Measurements from ENCODE around the gene NAV1.

The NAV1 gene

GRCh38 chr1:201501812-201502510 lies 37.0 kb upstream of the NAV1 start:
- no peak overlapping the region for H4K8ac ChIP-seq (ENCODE audit: low read length)
- peak overlapping the region in 1 of 2 experiments; percentile 68 for H3K14ac ChIP-seq (ENCODE audit: low read length in 2 of 2)
- H3K79me1 ChIP-seq (replicated peaks; ENCODE audit: low read length, poor library complexity, severe bottlenecking): no peaks in the 10 kb centered on the region
- no peak overlapping the region for H2BK120ac ChIP-seq (ENCODE audit: low read depth, low read length)
- no peak overlapping the region for H3K4me3 ChIP-seq (ENCODE audit: insufficient read depth in 1 of 2, low read depth in 1 of 2, low read length in 2 of 2)
- H3K36me3 ChIP-seq (ENCODE audit: control insufficient read depth in 1 of 2, insufficient read depth in 2 of 2, low read depth in 1 of 2, low read length in 2 of 2): peaks cover 0 to 4% of the 10 kb centered on the region in 2 experiments
- no peak overlapping the region for H3K9ac ChIP-seq (ENCODE audit: low read length)
- H2AFZ ChIP-seq (ENCODE audit: low read depth, low read length): no peak overlapping the region
- peak overlapping the region in 1 of 2 experiments; percentile 82 for H2BK12ac ChIP-seq (ENCODE audit: low read length in 2 of 2)
- peak overlapping the region; percentile 4 for H3K27ac ChIP-seq (ENCODE audit: low read length, poor library complexity, severe bottlenecking)
- peak overlapping the region in 1 of 2 experiments; percentile 88 for H3K18ac ChIP-seq (ENCODE audit: low read depth in 1 of 2, low read length in 2 of 2)
- no peak overlapping the region for H2BK5ac ChIP-seq (ENCODE audit: low read depth, low read length, poor library complexity, severe bottlenecking)
- peaks cover 20% of the 10 kb centered on the region for H3K4me1 ChIP-seq (ENCODE audit: control insufficient read depth, insufficient read depth, low read depth, low read length)
- no peak for DNase-seq
- peak overlapping the region; percentile 7 for H2AK5ac ChIP-seq (ENCODE audit: low read length, severe bottlenecking)
- H3K23ac ChIP-seq (ENCODE audit: low read length in 2 of 2): no peak overlapping the region
- no peaks in the 10 kb centered on the region for H3K9me3 ChIP-seq (ENCODE audit: control insufficient read depth, low read length)
- 93% methylated on average over 6 of the region's 10 CpGs for WGBS
- H3K4me2 ChIP-seq (ENCODE audit: low read length, poor library complexity, severe bottlenecking): no peak overlapping the region
- H3K27me3 ChIP-seq (ENCODE audit: control insufficient read depth in 1 of 2, insufficient read depth in 1 of 2, low read length in 2 of 2): no peaks in the 10 kb centered on the region
- no peak overlapping the region for H4K91ac ChIP-seq (ENCODE audit: low read length)
- no peak overlapping the region for H2BK15ac ChIP-seq (ENCODE audit: low read depth, poor library complexity, severe bottlenecking)
- no peak overlapping the region for H3K4ac ChIP-seq (ENCODE audit: low read depth in 1 of 2, low read length in 2 of 2)

GRCh38 chr1:201502511-201502857 lies 36.4 kb upstream of the NAV1 start:
- Histone ChIP-seq H3K27ac (ENCODE audit: low read length, poor library complexity, severe bottlenecking) (peak overlapping the region; percentile 4), H3K4me2 (ENCODE audit: low read length, poor library complexity, severe bottlenecking) (no peak overlapping the region), H2BK12ac (ENCODE audit: low read length in 2 of 2) (peak overlapping the region in 1 of 2 experiments; percentile 82), H2AK5ac (ENCODE audit: low read length, severe bottlenecking) (peak overlapping the region; percentile 7), H3K4ac (ENCODE audit: low read depth in 1 of 2, low read length in 2 of 2) (no peak overlapping the region), H2BK120ac (ENCODE audit: low read depth, low read length) (no peak overlapping the region), H4K91ac (ENCODE audit: low read length) (no peak overlapping the region), H3K14ac (ENCODE audit: low read length in 2 of 2) (peak overlapping the region in 1 of 2 experiments; percentile 68), H3K4me3 (ENCODE audit: insufficient read depth in 1 of 2, low read depth in 1 of 2, low read length in 2 of 2) (no peak overlapping the region), H2BK5ac (ENCODE audit: low read depth, low read length, poor library complexity, severe bottlenecking) (no peak overlapping the region), H3K27me3 (ENCODE audit: control insufficient read depth in 1 of 2, insufficient read depth in 1 of 2, low read length in 2 of 2) (no peaks in the 10 kb centered on the region), H3K79me1 (replicated peaks; ENCODE audit: low read length, poor library complexity, severe bottlenecking) (no peaks in the 10 kb centered on the region), H3K9me3 (ENCODE audit: control insufficient read depth, low read length) (no peaks in the 10 kb centered on the region), H2BK15ac (ENCODE audit: low read depth, poor library complexity, severe bottlenecking) (no peak overlapping the region), H3K36me3 (ENCODE audit: control insufficient read depth in 1 of 2, insufficient read depth in 2 of 2, low read depth in 1 of 2, low read length in 2 of 2) (peaks cover 0 to 4% of the 10 kb centered on the region in 2 experiments), H3K23ac (ENCODE audit: low read length in 2 of 2) (no peak overlapping the region), H4K8ac (ENCODE audit: low read length) (no peak overlapping the region), H3K4me1 (ENCODE audit: control insufficient read depth, insufficient read depth, low read depth, low read length) (peaks cover 22% of the 10 kb centered on the region), H3K18ac (ENCODE audit: low read depth in 1 of 2, low read length in 2 of 2) (peak overlapping the region in 1 of 2 experiments; percentile 88), H2AFZ (ENCODE audit: low read depth, low read length) (no peak overlapping the region), H3K9ac (ENCODE audit: low read length) (no peak overlapping the region)
- 93% methylated on average over 2 of the region's 3 CpGs for WGBS
- no peak for DNase-seq

DNA sequence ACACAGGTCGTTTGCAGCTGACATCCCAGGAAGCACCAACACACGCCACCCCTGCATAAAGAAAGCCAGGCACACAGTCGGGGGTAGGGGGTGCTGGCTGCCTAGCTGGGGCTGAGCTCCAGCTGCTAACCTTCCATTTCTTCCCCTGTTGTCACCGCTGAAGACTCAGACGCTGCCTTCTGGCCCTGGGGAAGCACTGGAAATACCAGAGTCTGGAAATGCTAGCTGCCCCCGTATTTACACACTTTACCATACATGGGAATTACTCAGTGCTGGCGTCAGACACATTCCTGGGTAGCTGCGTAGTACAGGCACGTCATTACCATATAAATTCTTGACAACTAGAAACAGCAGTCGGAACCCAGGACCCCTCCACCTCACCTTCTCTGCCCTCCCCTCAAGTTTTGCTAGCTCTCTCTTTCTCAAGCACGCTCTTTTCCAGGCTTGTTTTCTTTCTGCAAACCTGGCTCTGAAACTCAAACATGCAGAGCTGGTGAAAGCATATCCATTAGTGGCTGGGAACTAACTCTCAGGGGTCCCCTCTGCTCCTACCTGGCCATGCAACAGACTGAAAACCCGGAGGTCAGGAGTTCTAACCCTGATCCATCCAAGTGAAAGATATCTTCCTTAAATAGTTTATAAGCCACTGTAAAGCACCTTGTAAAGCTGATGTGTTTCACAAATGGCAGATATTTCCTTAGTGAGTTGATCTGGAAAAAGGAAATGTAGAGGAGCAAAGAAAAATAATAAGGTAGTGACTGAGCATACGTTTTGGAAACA lies 35.3 kb upstream of the NAV1 start:
- H2BK12ac ChIP-seq (ENCODE audit: low read length in 2 of 2): peak overlapping the region in 1 of 2 experiments; percentile 51
- H3K9me3 ChIP-seq (ENCODE audit: control insufficient read depth, low read length): no peaks in the 10 kb centered on the region
- peak; percentile 99 for DNase-seq
- H2BK15ac ChIP-seq (ENCODE audit: low read depth, poor library complexity, severe bottlenecking): peak overlapping the region; percentile 23
- WGBS: 3% methylated on average over 12 of the region's 13 CpGs
- peak overlapping the region; percentile 1 for H4K8ac ChIP-seq (ENCODE audit: low read length)
- H3K27ac ChIP-seq (ENCODE audit: low read length, poor library complexity, severe bottlenecking): peak overlapping the region; percentile 97
- H4K91ac ChIP-seq (ENCODE audit: low read length): no peak overlapping the region
- H3K4me1 ChIP-seq (ENCODE audit: control insufficient read depth, insufficient read depth, low read depth, low read length): peaks cover 24% of the 10 kb centered on the region
- peak overlapping the region in 1 of 2 experiments; percentile 35 for H3K4ac ChIP-seq (ENCODE audit: low read depth in 1 of 2, low read length in 2 of 2)
- peak overlapping the region; percentile 74 for H3K9ac ChIP-seq (ENCODE audit: low read length)
- H3K79me1 ChIP-seq (replicated peaks; ENCODE audit: low read length, poor library complexity, severe bottlenecking): no peaks in the 10 kb centered on the region
- H3K4me2 ChIP-seq (ENCODE audit: low read length, poor library complexity, severe bottlenecking): peak overlapping the region; percentile 23
- H2BK120ac ChIP-seq (ENCODE audit: low read depth, low read length): no peak overlapping the region
- H2BK5ac ChIP-seq (ENCODE audit: low read depth, low read length, poor library complexity, severe bottlenecking): peak overlapping the region; percentile 61
- H3K18ac ChIP-seq (ENCODE audit: low read depth in 1 of 2, low read length in 2 of 2): peak overlapping the region; percentile 65 to 76
- H3K4me3 ChIP-seq (ENCODE audit: insufficient read depth in 1 of 2, low read depth in 1 of 2, low read length in 2 of 2): peak overlapping the region in 1 of 2 experiments; percentile 49
- no peaks in the 10 kb centered on the region for H3K27me3 ChIP-seq (ENCODE audit: control insufficient read depth in 1 of 2, insufficient read depth in 1 of 2, low read length in 2 of 2)
- no peak overlapping the region for H3K14ac ChIP-seq (ENCODE audit: low read length in 2 of 2)
- peak overlapping the region; percentile 86 for H2AK5ac ChIP-seq (ENCODE audit: low read length, severe bottlenecking)
- H3K36me3 ChIP-seq (ENCODE audit: control insufficient read depth in 1 of 2, insufficient read depth in 2 of 2, low read depth in 1 of 2, low read length in 2 of 2): peaks cover 0 to under 1% of the 10 kb centered on the region in 2 experiments
- H3K23ac ChIP-seq (ENCODE audit: low read length in 2 of 2): peak overlapping the region in 1 of 2 experiments; percentile 43
- H2AFZ ChIP-seq (ENCODE audit: low read depth, low read length): no peak overlapping the region

DNA sequence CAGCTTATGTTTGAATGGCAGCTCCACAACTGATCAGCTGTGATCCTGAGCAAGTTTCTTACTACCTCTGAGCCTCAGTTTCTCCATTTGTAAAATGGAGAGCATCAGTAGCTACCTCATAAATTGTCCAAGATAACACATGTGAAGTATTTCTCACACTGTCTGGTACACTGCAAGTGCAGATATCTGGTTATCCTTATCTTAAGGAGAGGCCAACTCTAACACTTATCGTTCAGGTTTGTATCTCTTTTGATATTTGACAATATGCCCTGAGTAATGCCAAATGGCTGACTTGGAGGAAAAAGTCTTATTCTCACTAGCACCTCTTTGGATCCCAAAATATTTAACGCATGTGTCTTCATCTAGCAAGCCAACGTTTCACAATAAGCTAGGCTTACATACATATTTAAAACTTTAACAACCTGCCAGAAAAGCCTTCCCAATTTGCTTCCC lies 34.7 kb upstream of the NAV1 start:
- peak overlapping the region in 1 of 2 experiments; percentile 14 for H3K18ac ChIP-seq (ENCODE audit: low read depth in 1 of 2, low read length in 2 of 2)
- H2BK15ac ChIP-seq (ENCODE audit: low read depth, poor library complexity, severe bottlenecking): no peak overlapping the region
- H2BK5ac ChIP-seq (ENCODE audit: low read depth, low read length, poor library complexity, severe bottlenecking): no peak overlapping the region
- H3K9ac ChIP-seq (ENCODE audit: low read length): peak overlapping the region; percentile 74
- no peak overlapping the region for H3K4ac ChIP-seq (ENCODE audit: low read depth in 1 of 2, low read length in 2 of 2)
- H3K23ac ChIP-seq (ENCODE audit: low read length in 2 of 2): no peak overlapping the region
- H2AK5ac ChIP-seq (ENCODE audit: low read length, severe bottlenecking): peak overlapping the region; percentile 45
- H3K27me3 ChIP-seq (ENCODE audit: control insufficient read depth in 1 of 2, insufficient read depth in 1 of 2, low read length in 2 of 2): no peaks in the 10 kb centered on the region
- no peak overlapping the region for H3K14ac ChIP-seq (ENCODE audit: low read length in 2 of 2)
- no peak overlapping the region for H3K4me2 ChIP-seq (ENCODE audit: low read length, poor library complexity, severe bottlenecking)
- H2AFZ ChIP-seq (ENCODE audit: low read depth, low read length): no peak overlapping the region
- DNase-seq: peak; percentile 47
- H3K4me1 ChIP-seq (ENCODE audit: control insufficient read depth, insufficient read depth, low read depth, low read length): peaks cover 24% of the 10 kb centered on the region
- H3K36me3 ChIP-seq (ENCODE audit: control insufficient read depth in 1 of 2, insufficient read depth in 2 of 2, low read depth in 1 of 2, low read length in 2 of 2): no peaks in the 10 kb centered on the region
- no peak overlapping the region for H2BK12ac ChIP-seq (ENCODE audit: low read length in 2 of 2)
- H4K91ac ChIP-seq (ENCODE audit: low read length): no peak overlapping the region
- H3K27ac ChIP-seq (ENCODE audit: low read length, poor library complexity, severe bottlenecking): peak overlapping the region; percentile 97
- H3K9me3 ChIP-seq (ENCODE audit: control insufficient read depth, low read length): no peaks in the 10 kb centered on the region
- no peak overlapping the region for H4K8ac ChIP-seq (ENCODE audit: low read length)
- no peaks in the 10 kb centered on the region for H3K79me1 ChIP-seq (replicated peaks; ENCODE audit: low read length, poor library complexity, severe bottlenecking)
- no peak overlapping the region for H2BK120ac ChIP-seq (ENCODE audit: low read depth, low read length)
- peak overlapping the region in 1 of 2 experiments; percentile 49 for H3K4me3 ChIP-seq (ENCODE audit: insufficient read depth in 1 of 2, low read depth in 1 of 2, low read length in 2 of 2)
- WGBS: 54% methylated on average over 3 of the region's 3 CpGs

Data from mesenchymal stem cell (in vitro differentiated cells and primary cell).